HG03139 (cell line): ENCODE results near the gene THADA.
A peak's percentile ranks its signal among the peaks of the same experiment; 100 is the strongest.
"Not testable (repeated sequence)": the region's sequence is repeated elsewhere in the genome, so short reads cannot be mapped to it uniquely, and the experiment has no call there.

ENCODE experiments used
- ATAC-seq: cut with Tn5 transposase; IDR thresholded peaks from one replicate; pipeline ENCODE4 v1.9.1; 2021; ENCODE audit not compliant: unreplicated experiment

THADA gene

DNA sequence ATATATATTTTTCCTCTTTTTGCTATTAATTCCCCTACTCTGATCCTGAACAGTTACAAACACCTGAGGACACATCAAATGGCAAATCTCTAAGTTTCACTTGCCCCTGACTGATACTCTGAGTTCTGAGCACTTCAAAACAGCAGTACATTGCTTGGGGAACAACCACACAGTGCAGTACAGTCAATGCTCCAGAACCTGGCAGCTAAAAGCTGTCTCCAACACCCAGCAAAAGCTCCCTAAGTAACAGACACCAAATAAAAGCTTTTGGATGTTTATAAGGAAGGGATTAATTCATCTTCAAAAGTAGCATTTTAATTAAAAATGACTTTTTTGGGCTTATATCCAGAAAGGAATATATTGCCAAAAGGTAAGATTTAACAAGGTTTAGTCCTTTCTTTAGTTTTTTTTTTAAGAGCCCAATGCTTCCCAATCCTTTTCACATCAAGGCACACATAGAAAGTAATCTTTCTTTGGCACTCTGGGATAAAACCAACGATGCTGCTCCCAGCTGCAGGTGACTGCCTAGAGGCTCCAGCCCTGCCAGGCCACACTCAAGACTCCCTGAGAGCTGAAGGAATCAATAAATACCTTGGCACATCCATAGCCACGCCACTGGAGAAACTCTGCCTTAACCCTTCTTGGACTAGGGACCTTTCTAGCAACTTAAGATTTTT is 204.5 kb downstream of the THADA start:
- no peak for ATAC-seq

DNA sequence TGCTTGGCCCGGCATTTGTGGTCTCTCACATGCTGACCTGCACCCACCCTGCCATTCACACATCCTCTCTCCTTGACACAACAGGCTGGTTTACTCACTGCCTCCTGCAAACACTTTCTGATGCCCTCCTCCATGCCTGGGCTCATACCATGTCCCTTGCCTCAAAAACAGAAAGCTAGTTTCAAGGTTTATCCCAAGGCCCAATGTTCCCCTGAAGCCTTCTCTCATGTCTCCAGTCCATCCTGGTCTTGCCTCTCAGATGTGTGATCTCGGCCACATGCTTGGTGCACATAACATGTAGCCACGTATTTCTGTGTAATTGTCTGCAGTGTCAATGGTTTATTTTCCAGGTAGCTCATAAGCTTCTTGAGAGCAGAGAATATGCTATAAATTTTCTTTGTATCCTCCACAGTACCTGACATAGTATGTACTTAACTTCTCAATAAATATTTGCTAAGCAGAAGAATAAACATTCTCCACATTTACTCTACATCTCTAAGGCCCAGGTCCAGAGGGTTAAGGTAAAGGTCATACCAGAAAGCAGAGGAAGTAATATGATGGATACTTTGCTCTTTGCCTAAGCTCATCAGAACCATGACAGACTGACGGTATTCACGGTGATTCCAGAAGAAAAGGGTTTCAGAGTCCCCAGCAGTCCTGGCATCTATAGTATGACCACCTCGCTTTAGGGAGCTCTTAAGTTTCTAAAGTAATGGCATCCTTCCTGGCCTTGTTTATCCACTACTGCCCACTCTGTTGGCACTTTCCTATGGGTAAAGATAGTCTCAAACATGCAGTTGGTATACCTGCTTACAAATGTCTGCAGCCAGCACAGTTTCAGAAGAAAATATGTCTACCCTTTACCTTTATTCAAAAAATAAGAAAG is 206.0 kb downstream of the THADA start:
- ATAC-seq: no peak

DNA sequence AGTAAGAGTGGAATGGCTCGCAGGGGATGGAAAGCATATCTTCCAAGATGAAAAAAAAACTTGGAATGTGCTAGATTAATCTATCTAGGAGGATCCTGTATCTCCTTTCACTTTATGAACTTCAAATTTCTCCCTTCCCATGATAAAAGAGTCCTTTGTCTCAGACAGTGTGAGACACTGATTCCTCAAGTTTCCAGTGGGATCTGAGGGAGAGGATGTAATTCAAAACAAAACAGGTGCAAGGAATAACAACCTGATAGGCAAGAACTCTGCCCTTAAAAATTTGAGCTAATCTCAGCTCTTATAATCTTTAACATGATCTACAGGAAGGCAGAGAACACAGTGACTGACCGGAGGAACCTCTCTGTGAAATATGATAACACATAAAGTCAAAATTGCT is 207.5 kb downstream of the THADA start:
- ATAC-seq: no peak

DNA sequence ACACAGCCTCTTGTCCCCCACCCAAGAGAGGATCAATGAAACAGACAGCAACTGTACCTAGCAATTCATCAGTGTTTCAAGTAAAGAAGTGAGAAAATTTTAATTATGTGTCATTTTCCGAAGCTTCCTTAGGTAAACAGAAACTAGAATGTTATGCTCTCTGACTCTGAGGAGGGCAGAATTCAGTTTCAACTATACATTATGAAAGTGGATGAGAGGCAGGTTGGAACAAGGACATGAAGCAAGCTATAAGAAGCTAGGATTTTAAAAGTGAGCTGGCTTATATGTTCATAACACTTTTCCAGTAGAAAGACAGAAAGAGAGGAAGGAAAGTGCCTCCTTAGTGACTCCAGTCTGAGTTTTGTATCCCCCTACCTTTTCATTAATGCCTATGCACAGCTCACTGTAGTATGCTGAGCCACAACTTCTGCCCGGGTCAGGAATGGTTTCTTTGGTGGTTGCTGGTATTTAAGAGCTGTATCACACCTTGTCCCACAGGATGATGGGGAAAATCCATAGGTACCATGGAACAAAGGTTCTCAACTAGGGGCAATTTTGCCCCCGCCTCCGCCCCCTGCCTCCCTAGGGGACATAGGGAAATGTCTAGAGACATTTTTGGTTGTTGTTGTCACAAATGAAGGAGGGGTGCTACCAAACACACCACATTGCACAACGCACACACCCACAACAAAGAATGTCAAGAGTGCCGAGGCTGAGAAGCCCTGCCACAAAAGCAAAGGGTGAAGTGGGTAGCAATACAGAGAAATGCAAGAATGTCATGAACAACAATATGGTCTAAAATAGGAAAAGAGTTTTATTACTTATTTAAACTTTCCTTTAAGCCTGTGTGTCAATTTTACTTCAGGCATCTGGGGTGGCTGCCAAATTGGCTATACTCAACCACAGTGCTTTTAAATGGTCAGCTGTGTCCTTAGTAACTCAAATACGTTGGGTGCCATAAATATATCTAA is 208.5 kb downstream of the THADA start:
- ATAC-seq: peak; percentile 63

DNA sequence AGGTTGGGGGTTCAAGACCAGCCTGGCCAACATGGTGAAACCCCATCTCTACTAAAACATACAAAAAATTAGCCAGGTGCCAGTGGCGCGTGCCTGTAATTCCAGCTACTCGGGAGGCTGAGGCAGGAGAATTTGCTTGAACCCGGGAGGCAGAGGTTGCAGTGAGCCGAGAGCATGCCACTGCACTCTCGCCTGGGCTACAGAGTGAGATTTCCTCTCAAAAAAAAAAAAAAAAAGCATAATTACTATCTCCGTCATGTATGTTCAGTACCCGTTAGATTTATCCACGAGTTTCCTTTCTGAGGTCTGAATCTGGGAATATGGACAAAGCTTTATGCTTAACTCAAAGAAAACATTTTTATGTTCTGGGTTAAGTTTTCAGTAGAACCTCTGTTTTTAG is 209.2 kb downstream of the THADA start:
- ATAC-seq: not testable (repeated sequence)

DNA sequence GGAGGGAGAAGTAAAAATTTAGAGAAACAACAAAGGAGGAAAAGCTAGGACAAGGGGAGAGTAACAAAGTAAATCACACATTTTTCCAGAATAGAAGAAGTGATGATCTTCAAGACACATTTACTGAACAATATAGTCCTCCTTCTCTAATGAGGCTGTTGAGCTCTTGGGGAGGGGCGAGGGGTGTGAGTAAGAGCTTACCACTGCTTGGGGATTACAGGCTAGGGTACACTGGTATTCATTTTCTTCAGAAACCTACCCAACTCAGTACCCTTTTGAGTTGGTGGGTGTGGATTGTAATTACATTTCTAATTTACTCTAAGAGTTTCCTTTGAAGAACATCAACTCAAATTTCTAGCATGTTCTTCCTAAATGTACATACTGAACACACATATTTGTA is 211.7 kb downstream of the THADA start:
- ATAC-seq: no peak

DNA sequence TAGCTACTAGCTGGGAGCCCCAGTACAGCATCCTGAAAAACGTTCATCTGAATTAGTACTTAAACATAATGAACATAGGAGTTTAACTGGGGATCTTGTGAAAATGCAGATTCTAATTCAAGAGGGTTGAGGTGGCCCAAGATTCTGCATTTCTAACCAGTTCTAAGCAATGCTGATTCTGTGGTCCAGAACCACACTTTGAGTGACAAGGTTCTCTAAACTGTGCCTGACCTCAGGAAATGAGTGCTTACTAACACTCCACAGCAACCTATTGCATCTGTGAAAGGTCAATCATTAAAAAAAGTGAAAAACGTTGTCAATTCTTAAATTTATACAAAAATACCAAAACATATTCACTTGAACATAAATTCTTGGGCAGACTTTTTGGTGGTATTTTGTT is 212.3 kb downstream of the THADA start:
- ATAC-seq: no peak

DNA sequence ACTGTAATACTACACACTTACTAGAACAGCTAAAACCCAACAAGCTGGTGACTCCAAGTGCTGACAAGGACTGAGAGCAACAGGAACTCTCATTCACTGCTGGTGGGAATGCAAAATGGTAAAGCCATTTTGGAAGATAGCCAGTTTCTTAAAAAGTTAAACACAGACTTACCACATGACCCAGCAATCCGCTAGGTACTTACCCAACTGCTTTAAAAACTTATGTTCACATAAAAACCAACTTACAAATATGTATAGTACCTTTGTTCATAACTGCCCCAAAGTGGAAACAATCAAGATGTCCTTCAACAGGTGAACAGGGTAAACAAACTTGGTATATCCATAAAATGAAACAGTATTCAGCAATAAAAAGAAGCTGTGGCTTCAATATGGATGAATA is 216.3 kb downstream of the THADA start:
- ATAC-seq: no peak

DNA sequence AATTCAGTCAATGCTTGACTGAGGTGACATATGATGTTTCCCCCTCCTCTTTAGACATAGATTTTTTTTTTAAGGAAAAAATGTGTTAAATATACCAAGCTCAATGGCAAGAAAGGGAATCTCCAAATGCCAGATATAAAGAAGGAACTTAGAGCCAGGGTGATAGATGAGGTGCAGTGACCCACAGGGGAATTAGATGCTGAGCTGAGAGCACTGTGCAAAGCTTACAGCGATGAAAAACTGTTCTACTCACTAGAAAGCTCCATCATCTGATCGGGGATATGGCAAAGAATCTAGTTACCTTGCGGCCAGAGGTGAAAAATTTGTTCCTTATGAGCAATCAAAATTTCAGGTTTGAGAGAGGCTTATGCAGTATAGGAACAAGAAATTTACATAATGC is 218.5 kb downstream of the THADA start:
- ATAC-seq: no peak

DNA sequence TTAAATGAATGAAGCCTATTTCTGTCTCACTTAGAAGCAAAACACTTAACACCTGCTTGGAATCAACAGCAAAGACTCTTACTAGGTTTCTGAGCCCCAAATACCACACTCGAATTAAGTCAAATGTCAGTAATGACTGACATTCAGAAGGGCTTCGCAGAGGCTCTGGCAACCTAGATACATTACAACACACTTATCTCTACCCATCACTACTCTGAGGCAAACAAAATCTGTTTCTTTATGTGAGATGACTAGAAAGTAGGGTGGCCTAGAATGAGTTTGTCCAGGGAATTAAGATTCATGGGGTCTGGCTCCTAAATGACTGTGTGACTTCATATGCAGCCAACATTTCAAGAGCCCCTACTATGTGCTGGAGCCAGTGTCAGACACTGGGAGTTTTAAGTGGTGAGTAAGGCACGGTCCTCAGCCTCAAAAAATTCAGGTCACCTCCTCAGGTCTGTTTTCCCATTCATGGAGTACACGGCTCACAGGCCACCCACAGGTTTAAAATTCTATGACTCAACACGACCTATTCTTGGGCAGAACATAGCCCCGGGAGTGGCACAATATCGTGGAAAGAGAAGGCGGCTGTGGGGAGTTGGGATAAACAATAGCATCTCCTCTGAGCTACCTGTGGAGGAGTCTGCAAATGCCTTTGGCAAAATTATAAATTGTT is 219.2 kb downstream of the THADA start:
- ATAC-seq: no peak

DNA sequence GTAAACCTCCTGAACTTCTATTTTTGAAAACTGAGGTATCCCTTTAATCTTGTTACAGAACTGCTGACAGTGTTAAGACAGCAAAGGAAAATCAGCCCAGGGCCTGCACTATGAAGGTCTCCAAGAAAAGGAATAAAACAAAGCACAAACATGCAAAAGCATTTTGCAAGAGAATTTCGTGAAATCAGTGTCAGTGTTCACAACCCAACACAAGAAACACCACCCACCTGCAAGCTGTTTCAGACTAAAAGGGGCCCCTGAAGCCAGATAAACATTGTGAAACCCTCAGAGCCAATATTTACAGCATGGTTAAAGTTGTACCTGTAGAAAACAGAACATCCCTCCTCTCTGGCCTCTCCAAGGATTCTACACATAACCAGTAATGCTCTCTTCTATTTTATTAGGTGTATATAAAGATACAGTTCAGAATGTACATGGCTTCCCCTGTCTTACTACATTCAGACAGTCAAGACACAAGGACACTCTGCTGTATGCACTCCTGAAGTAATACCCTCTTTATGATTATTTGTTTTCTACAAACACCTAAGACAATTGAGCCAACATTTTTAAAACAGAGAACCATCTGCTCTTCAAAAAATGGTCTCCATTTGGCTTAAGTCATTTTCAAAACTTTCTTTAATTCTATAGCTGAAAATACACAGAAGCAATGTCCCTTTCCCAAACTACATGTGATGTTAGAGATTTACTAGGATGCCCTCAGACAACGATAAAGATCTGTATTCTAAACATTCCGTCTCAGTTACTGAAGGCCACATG is 219.9 kb downstream of the THADA start:
- no peak for ATAC-seq

DNA sequence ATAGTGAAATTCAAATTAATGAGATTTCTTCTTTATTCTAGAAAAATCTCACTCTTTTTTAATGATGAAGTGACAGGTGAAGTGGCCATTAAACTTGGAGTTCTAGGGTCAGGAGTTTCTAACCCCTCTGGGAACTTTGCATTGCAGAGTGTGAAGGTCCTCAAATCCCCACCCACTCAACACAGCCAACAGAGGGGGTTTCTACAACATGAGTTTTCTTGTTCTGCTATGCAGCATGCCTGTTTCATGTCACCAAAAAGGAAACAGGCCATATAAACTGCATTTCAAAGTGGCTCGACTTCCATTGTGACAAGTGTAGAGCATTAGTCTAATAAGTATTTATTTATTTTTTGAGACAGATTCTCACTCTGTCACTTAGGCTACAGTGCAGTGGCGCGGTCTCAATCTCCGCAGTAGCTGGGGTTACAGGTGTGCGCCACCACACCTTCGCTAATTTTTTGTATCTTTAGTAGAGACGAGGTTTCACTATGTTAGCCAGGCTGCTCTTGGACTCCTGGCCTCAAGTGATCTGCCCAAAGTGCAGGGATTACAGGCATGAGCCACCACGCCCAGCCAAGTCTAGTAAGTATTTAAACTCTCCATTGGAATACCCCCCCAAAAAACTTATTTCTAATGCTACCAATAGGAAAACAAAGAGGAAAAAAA is 223.3 kb downstream of the THADA start:
- no peak for ATAC-seq

DNA sequence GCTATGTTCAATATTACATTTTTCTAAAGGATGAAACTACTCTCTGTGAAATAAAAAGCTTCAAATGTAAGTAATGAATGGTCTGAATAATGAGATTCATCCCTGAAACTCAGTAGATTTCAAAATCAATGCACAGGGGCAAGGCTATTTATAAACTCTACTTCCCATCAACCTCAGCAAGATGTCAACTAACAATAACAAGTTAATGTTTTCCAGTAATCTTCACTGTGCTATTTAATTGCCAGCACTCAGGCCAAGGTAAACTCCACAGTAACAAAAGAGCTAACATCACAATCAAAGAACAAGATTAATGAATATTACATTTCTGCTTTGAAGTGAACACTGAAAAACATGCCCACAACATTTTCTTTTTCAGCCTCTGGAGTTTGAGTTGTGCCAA is 225.1 kb downstream of the THADA start:
- ATAC-seq: no peak

DNA sequence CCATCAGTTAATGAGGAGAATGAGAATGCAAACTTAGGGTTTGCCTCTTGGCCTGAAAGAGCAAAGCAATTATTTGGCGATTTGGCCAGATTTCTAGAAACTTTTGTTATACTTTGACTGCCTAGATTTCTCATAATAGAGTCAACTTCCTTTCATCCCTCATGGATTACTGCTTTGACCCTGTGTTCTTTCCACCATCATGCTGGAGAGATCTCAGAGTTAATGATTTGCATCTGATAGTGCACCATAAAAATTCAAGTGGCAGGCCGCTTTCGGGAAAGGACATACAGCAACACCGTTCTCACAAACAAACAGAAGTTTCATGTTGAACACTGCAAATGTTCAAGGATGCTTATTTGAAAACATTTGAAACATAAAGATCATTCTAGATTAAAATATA is 225.7 kb downstream of the THADA start:
- ATAC-seq: no peak

DNA sequence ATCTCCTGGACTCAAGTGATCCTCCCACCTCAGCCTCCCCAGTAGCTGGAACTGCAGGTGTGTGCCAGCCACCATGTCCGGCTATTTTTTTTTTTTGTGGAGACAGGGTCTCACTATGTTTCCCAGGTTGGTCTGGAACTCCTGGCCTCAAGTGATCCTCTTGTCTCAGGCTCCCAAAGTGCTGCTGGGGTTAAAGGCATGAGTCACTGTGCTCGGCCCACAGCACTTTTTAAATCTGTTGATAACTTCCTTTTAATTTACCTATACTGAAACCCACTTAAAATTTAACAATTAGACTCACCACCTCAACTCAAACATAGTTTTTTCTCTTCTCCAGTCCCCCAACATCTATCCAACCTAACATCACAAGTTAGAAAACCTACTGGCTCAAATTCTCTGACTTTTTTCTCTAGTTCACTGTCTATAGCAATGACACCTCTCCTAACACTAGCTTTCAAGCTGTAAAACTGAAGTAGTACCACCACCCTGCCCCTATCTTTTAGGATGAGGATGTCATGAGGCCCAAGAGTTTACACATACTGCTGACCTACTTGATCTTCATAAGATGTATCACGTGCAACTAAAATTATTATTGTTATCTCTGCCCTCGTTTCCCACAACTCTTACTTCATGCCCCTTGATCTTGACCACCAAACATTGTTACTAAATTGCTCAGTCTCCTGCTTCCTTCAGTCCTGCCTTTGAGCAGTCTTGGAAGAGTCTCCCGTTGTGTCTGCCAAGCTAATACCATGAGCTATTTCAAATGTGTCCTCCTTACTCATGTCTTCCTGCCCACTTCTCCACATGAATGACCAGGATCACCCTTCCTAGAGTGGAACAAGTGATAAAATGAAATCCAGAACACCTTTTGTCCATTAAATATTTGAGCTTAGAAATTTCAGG is 227.1 kb downstream of the THADA start:
- no peak for ATAC-seq

DNA sequence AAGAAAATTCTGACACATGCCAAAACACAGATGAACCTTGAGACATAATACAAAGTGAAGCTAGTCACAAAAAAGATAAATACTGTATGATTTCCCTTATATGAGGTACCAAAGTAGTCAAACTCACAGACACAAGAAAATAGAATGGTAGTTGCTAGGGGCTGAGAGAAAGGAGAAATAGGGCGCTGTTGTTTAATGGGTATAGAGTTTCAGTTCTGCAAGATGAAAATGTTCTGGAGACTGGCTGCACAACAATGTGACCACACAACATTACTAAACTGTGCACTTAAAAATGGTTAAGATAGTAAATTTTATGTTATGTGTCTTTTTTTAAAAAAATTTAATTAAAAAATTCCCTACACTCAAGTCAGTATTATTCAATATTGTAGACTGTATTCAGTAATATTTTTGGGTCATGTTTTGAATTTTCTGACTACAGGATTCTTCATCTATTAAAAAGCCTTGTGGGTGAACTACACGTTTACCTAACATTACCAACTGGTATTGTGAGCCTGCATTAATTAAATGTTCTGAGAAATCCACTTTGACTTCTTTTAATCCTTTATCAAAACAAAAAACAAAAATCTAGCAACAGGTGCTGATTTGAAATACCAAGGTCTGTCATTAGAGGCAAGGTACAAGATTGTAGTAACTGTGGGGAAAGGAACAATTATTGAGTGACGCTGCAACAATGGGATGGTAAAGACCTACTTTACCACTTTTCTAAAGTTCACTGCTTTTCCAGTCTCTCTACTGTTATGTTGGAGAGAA is 228.6 kb downstream of the THADA start:
- ATAC-seq: no peak

DNA sequence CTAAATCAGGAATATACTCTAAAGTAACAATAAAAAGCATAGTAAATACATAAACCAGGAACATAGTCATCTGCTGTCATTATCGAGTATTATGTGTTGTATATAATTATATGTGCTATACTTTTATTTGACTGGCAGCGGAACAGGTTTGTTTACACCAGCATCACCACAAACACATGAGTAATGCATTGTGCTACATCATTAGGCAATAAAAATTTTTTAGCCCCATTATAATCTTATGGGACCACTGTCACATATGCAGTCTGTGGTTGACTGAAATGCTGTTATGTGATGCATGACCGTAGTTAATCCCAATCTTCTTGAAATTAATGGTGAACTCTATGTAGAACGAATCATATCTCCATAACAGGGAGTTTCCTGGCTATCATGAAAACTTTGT is 232.7 kb downstream of the THADA start:
- ATAC-seq: no peak

DNA sequence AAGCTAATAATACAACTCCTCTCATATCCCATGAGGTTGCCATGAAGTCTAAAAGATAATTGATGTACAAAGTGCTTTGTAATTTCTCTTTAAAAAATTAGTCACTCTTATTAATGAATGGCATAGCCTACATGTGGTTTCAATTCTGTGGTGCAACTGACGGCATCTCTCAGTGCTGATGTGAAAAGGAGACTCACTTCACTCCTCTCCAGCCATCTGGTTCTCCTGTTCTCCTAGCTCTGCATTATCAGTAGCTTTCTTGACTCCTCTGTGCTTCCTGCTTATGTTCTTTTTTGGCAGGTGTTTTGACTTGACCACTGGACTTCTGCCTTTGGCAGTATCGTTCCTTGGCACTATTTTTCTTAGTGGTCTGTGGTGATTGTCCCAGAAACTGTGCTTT is 234.6 kb downstream of the THADA start:
- no peak for ATAC-seq
